AG09319 (cell line): ENCODE measurements around the gene ZNF750.

Experiments
- DNase-seq: peaks from one replicate; pipeline ENCODE4 v3.0.0-alpha.2; 2010; ENCODE audit warnings: low read depth; ENCODE audit errors: extremely low read depth
- TF ChIP-seq, protein P1 (sequence below): IDR thresholded peaks from 2 replicates; pipeline ENCODE4 v1.5.1; 2011; ENCODE audit warnings: low read depth, mild to moderate bottlenecking, inconsistent platforms, low read length, moderate library complexity

The ZNF750 gene

DNA sequence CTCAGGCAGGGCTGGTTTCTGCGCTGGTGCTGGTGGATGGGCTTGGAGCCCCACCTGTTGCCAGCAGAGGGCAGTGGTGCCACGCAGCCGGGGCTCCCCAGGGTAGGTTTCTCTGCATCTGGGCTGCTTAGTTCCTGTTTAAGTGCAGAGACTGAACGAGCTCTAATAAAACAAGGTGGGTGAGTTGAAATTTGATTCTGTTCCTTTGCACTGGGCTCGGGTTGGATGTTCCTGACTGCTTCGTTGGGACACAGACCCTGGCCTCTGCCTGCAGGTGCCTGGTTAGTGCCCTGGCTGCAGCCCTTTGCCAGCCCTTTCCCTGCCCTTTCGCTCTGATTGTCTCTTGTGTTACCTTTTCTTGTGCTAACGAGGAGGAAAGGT, 57.9 kb downstream of the ZNF750 start:
- DNase-seq: peak; percentile 44
- TF ChIP-seq, protein P1, sequence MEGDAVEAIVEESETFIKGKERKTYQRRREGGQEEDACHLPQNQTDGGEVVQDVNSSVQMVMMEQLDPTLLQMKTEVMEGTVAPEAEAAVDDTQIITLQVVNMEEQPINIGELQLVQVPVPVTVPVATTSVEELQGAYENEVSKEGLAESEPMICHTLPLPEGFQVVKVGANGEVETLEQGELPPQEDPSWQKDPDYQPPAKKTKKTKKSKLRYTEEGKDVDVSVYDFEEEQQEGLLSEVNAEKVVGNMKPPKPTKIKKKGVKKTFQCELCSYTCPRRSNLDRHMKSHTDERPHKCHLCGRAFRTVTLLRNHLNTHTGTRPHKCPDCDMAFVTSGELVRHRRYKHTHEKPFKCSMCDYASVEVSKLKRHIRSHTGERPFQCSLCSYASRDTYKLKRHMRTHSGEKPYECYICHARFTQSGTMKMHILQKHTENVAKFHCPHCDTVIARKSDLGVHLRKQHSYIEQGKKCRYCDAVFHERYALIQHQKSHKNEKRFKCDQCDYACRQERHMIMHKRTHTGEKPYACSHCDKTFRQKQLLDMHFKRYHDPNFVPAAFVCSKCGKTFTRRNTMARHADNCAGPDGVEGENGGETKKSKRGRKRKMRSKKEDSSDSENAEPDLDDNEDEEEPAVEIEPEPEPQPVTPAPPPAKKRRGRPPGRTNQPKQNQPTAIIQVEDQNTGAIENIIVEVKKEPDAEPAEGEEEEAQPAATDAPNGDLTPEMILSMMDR: peak; percentile 99

- TF ChIP-seq, protein P1: no peak
- no peak for DNase-seq
Measured at GRCh38 chr17:82780971-82781893, 58.6 kb downstream of the ZNF750 start.

DNA sequence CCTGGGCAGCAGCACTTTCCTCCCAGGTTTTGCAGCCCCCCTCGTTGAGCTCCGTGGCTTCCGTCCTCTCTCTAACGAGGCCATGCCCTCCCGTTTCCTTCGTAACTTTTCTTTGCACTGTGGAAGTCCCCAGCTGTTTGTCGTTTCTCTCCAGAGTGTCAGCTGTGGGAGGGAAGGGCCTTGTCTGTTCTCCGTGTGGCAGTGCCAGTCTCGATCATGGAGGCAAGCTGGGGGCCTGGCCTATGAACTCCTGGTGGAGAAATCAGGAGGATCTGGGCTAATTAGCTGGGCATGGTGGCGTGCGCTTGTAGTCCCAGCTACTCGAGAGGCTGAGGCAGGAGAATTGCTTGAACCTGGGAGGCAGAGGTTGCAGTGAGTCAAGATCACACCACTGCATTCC, 59.6 kb downstream of the ZNF750 start:
- TF ChIP-seq, protein P1: no peak
- DNase-seq: no peak

- TF ChIP-seq, protein P1: no peak
Measured at GRCh38 chr17:82779541-82779940, 60.3 kb downstream of the ZNF750 start.

More at GRCh38 chr17:82779541-82779940, 60.3 kb downstream of the ZNF750 start:
- DNase-seq: no peak
